ENCODE results near the gene FUT2. TPM values are rescaled to one million over a fixed set of nuclear protein-coding genes. Genes with fewer than 3 reads are reported as not detected.

The FUT2 gene
- total RNA-seq, 2 experiments from 2014 or later, result not detected

- Mint-ChIP-seq H3K27me3 (peaks cover 21% of the 10 kb centered on the region), H3K4me3 (peak within 1 kb of the TSS; percentile 15), H3K27ac (no peak within 1 kb of the TSS), H3K4me1 (ENCODE audit: low read depth) (peaks cover 19% of the 10 kb centered on the region), H3K9me3 (no peaks in the 10 kb centered on the region), H3K36me3 (ENCODE audit: low read depth) (no peaks in the 10 kb centered on the region)
- Histone ChIP-seq H3K36me3 (ENCODE audit: insufficient read depth, low read length) (no peaks in the 10 kb centered on the region), H3K4me3 (ENCODE audit: low read length) (no peak within 1 kb of the TSS), H3K27me3 (ENCODE audit: control insufficient read depth in 1 of 2, insufficient read depth in 2 of 2, low read length in 2 of 2) (peaks cover 14 to 15% of the 10 kb centered on the region in 2 experiments), H3K9me3 (ENCODE audit: control insufficient read depth in 1 of 2, insufficient read depth in 1 of 2, low read length in 2 of 2) (peaks cover 0 to 7% of the 10 kb centered on the region in 2 experiments), H3K27ac (ENCODE audit: low read depth in 1 of 2, low read length in 2 of 2) (no peak within 1 kb of the TSS), H3K4me1 (ENCODE audit: insufficient read depth, low read length) (peaks cover 17% of the 10 kb centered on the region)
- POLR2A ChIA-PET, result interaction anchor here (0.6 to 1.5 kb wide), 3 partner anchors 8 to 26 kb away, joined by 3 to 5 read pairs (median 3); no protein-coding TSS in a partner anchor
- DNase-seq (peak in 10 of 14 experiments; percentile 15 to 79 (median 43)), ATAC-seq (ENCODE audit: poor library complexity) (peak; percentile 82)
- CTCF ChIA-PET, result interaction anchor here (1.3 kb wide), 1 partner anchor 8 kb away, joined by 6 read pairs; no protein-coding TSS in a partner anchor
- TF ChIP-seq CTCF (IDR thresholded peaks at IDR 0.05), result no peak
- intact Hi-C loops (cut with DNase I, micrococcal nuclease), result loop anchor here in 1 of 2 experiments (5.0 kb wide), 1 partner anchor 245 kb away; the partner anchor contains the start of genes GYS1 and RUVBL2
These were observed 51.2 kb downstream of the FUT2 start, which contains the start of gene IZUMO1 for GRCh38 chr19:48746738-48747575. Gene IZUMO1, minus strand, starts transcription at chr19:48746909. Its CDS starts 1,050 bp downstream, at chr19:48745859.

- no peaks in the 10 kb centered on the region for H3K9me3 Mint-ChIP-seq
- ChIA-PET POLR2A (no interaction called here), CTCF (no interaction called here)
- H3K27ac Mint-ChIP-seq, result no peak overlapping the region
- H3K4me3 Mint-ChIP-seq, result no peak overlapping the region
- ATAC-seq (ENCODE audit: poor library complexity), result no peak
- intact Hi-C loops (cut with DNase I, micrococcal nuclease), result loop anchor here in 1 of 2 experiments (5.0 kb wide), 1 partner anchor 243 kb away; the partner anchor contains the start of genes GYS1 and RUVBL2
- H3K36me3 Mint-ChIP-seq (ENCODE audit: low read depth), result no peaks in the 10 kb centered on the region
- Histone ChIP-seq H3K27ac (ENCODE audit: low read depth in 1 of 2, low read length in 2 of 2) (no peak overlapping the region), H3K4me3 (ENCODE audit: low read length) (no peak overlapping the region), H3K27me3 (ENCODE audit: control insufficient read depth in 1 of 2, insufficient read depth in 2 of 2, low read length in 2 of 2) (peaks cover 27 to 29% of the 10 kb centered on the region in 2 experiments), H3K36me3 (ENCODE audit: insufficient read depth, low read length) (no peaks in the 10 kb centered on the region), H3K4me1 (ENCODE audit: insufficient read depth, low read length) (peaks cover 37% of the 10 kb centered on the region), H3K9me3 (ENCODE audit: control insufficient read depth in 1 of 2, insufficient read depth in 1 of 2, low read length in 2 of 2) (peaks cover 0 to 12% of the 10 kb centered on the region in 2 experiments)
- H3K4me1 Mint-ChIP-seq (ENCODE audit: low read depth), result peaks cover 30% of the 10 kb centered on the region
- H3K27me3 Mint-ChIP-seq, result peaks cover 42% of the 10 kb centered on the region
- no peak for TF ChIP-seq CTCF (IDR thresholded peaks at IDR 0.05)
- DNase-seq, result no peak
These were observed 53.9 kb downstream of the FUT2 start for GRCh38 chr19:48749571-48750198.

GRCh38 chr19:48750351-48750750 lies 54.6 kb downstream of the FUT2 start:
- Mint-ChIP-seq H3K4me1 (ENCODE audit: low read depth) (peaks cover 26% of the 10 kb centered on the region), H3K27ac (no peak overlapping the region), H3K9me3 (no peaks in the 10 kb centered on the region), H3K4me3 (no peak overlapping the region), H3K36me3 (ENCODE audit: low read depth) (no peaks in the 10 kb centered on the region), H3K27me3 (peaks cover 40% of the 10 kb centered on the region)
- Histone ChIP-seq H3K27ac (ENCODE audit: low read depth in 1 of 2, low read length in 2 of 2) (no peak overlapping the region), H3K36me3 (ENCODE audit: insufficient read depth, low read length) (no peaks in the 10 kb centered on the region), H3K27me3 (ENCODE audit: control insufficient read depth in 1 of 2, insufficient read depth in 2 of 2, low read length in 2 of 2) (peaks cover 32 to 34% of the 10 kb centered on the region in 2 experiments), H3K9me3 (ENCODE audit: control insufficient read depth in 1 of 2, insufficient read depth in 1 of 2, low read length in 2 of 2) (peaks cover 0 to 10% of the 10 kb centered on the region in 2 experiments), H3K4me1 (ENCODE audit: insufficient read depth, low read length) (peaks cover 36% of the 10 kb centered on the region), H3K4me3 (ENCODE audit: low read length) (no peak overlapping the region)
- ATAC-seq (ENCODE audit: poor library complexity), result no peak
- intact Hi-C loops (cut with DNase I, micrococcal nuclease), result no loop called here
- ChIA-PET CTCF (no interaction called here), POLR2A (no interaction called here)
- no peak for DNase-seq
- no peak for TF ChIP-seq CTCF (IDR thresholded peaks at IDR 0.05)
